VCaP (cell line): ENCODE measurements around the gene LRRC55.

Experiments
- H3K27ac ChIP-seq: fragments of 450-650 bp; 2 replicates; pipeline ENCODE4 v1.5.1; 2017
- CTCF ChIP-seq: fragments of 450-650 bp; conservative IDR thresholded peaks from 2 replicates; pipeline ENCODE4 v1.5.1; 2017; ENCODE audit warnings: mild to moderate bottlenecking, moderate library complexity

LRRC55 gene

GRCh38 chr11:57237204-57237681 is 55.5 kb downstream of the LRRC55 start, which contains the start of gene APLNR:
TSS of gene APLNR (minus strand) at chr11:57237250. CDS start at chr11:57237004, 246 bp downstream.
- TF ChIP-seq CTCF: no peak
- H3K27ac ChIP-seq: no peak within 1 kb of the TSS

GRCh38 chr11:57239348-57239747 is 57.6 kb downstream of the LRRC55 start:
- no peak for TF ChIP-seq CTCF

GRCh38 chr11:57240007-57240406 is 58.3 kb downstream of the LRRC55 start:
- H3K27ac ChIP-seq: no peak overlapping the region
- TF ChIP-seq CTCF: no peak

More at GRCh38 chr11:57239348-57239747, 57.6 kb downstream of the LRRC55 start:
- no peak overlapping the region for H3K27ac ChIP-seq

- no peak for TF ChIP-seq CTCF
- H3K27ac ChIP-seq: no peak overlapping the region
Measured at GRCh38 chr11:57240757-57241156, 59.0 kb downstream of the LRRC55 start.
